ENCODE results near the gene ACAA2. TPM values are rescaled to one million over a fixed set of nuclear protein-coding genes. Genes with fewer than 3 reads are reported as not detected.

The ACAA2 gene
- total RNA-seq, 1 donor from 2014 or later = 21.3 TPM

DNA sequence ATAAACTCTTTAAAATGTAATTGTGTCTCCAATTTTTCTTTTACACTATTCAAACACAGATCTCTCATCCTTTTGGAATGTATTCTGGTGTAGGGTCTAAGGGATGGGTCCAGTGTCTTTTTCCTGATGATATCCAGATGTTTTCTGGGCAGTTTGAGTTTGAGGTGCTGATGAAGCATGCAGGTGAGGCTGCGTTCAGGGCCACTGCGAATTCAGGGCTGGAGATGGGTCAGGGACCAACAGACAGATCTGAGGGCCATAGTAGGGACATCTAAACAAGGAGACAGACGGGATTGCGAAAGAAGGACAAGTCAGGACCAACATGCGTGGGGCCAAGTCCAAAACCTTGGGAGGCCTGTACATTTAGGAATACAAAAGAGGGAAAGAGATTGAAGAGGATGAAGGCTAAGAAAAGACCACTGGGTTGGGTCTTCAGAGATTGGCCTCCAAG is 70.2 kb downstream of the ACAA2 start:
- DNase-seq (ENCODE audit: low spot score) = no peak

DNA sequence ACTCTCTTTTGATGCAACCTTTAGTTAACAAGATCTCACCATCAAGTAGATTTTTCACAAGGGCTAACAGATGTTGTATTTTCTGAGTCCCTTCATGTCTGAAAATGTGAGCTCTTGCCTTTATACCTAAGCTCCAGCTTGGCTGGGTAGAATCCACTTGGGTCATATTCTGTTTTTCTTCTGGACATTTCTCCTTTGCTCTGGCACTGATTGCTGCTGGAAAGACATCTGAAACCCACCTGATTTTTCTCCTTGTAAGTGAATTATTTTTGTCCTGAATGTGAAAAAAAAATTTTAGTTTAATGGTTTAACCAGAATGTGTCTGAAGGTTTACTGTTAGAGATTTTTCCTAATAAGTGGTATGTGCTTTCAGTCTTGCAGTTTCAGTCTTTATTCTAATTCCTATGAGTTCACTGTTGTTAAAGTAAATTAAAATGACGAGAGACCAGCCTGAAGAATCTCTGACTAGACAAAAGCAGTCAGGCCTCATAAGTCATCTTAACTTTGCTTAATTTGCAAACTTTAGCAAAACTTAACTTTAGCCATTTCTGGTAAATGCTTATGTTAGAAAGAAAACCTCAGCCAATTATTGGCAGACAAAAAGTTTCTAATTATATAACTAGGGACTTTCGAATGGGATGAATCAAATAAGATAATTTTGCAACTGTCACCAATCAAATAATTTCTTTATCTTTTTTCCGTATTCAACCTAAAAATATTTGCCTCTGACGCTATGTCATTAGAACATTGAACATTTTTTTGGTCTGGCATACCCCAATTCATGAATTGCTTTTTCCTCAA is 70.8 kb downstream of the ACAA2 start:
- no peak for DNase-seq (ENCODE audit: low spot score)

DNA sequence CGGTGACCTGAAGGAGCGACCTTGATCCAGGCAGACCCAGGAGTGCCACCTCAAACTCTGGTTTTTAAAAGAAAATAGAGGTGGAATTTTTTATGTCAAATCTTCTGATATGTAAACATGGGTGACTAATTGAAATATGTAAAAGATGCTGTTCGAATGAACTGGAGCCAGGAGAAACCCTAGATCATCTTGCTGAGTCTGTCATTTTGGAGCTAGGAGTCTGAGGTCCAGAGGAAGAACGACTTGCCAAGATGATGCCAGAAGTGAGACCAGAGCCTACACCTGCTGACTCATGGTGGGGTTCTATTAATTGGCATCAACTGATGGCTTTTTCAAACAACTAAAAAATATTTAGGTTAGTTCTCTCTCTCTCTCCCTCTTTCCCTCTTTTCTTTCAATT is 74.1 kb downstream of the ACAA2 start:
- DNase-seq (ENCODE audit: low spot score) = no peak

DNA sequence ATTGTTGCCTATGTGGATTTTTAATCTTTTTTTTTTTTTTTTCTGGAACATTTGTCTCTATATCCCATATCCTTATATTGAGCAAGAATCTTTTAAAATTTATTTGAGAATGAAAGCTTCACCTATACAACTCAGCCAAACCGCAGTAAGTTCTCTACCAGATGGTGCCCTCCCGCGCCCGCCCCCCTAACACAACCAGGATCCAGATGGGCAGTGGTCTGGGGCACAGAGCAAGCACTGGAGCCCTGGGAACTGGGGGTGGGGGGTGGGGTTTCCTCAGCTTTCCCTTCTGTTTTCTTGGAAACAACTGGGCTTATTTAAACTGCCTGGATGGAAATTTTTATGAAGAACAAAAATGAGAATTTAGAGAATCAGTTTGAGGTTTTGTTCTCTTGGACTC is 74.6 kb downstream of the ACAA2 start:
- no peak for DNase-seq (ENCODE audit: low spot score)

DNA sequence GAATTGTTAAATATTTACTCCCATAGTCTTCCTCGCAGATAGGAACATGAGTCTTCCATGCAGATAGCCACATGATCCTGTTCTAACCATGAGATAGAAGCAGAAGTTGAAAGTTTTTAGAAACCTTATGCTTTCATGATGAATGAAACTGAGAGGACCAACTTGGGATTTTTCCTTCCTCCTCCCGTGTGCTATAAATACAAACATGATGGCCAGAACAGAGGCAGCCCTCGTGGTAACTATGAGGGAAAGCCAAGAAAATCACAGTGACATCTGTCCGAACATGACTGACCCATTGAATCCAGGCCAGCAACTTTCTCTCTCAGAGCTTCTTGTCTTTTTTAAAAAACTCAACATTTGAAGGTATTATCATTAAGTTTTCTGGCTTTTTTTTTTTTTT is 78.5 kb downstream of the ACAA2 start:
- DNase-seq (ENCODE audit: low spot score) = no peak

DNA sequence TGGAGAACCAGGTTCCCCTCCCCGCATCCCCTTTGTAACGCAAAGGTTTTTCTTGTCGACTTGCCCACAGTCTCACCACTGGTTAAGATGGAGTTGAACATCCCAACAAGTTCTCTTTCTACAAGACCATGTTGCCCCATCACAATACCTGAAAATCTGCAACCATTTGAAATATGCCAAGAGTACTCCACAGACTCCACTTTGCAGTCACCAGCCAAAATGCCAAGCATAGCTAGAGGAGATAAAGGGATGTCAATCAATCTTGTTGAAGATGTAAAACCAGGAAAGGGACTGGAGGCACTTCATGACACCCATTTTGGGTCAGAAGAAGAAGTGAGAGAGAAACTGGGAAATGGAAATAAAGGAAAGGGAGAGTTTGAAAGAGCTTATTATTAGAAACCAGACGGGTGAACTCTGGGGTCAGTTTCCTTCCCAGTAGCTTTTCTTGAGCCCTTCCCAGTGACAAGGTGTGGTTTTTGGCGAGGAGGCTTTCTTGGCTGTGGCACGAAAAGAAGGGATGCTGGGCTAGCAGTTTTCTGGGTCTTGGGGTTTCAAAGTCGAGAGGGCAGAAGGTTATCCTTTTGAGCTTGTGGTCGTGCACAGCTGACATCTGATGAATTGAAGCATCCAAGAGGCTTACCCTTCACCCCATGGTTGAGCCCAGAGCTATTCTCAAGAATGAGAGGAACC is 79.3 kb downstream of the ACAA2 start:
- no peak for DNase-seq (ENCODE audit: low spot score)

DNA sequence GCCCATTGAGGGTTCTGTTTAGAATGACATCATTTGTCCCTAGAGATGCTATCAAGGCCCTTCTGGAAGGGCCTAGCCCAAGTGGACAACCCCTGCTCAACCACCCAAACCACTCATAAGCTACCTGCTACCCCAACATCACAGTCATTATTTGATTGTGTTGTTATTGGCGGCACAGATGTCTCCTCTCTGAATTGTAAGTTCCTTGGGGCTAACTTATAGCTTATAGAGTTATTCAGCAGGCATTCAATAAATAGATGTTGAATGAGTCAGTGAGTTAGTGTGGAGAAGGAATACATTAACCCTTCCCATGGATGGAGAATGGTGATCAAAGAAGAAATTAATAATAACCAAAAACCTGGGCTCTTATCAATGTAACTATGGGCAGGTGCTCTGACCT is 80.0 kb downstream of the ACAA2 start:
- DNase-seq (ENCODE audit: low spot score) = no peak
